Type B pancreatic cell (in vitro differentiated cells): ENCODE data around the gene SELENOH. TPM values are rescaled to one million over a fixed set of nuclear protein-coding genes. Genes with fewer than 3 reads are reported as not detected.

Experiments used
- DNase-seq: peaks from one replicate; pipeline ENCODE4 v3.0.0; 2021; ENCODE audit warnings: mixed read lengths; ENCODE audit not compliant: unreplicated experiment; ENCODE audit errors: extremely low spot score
- H3K27ac Mint-ChIP-seq: 2 replicates; pipeline ENCODE4 v1.8.0; 2021; ENCODE audit warnings: mild to moderate bottlenecking, mixed read lengths
- H3K27me3 Mint-ChIP-seq: 2 replicates; pipeline ENCODE4 v1.8.0; 2021; ENCODE audit warnings: mixed read lengths
- H3K36me3 Mint-ChIP-seq: 2 replicates; pipeline ENCODE4 v1.8.0; 2021; ENCODE audit warnings: mixed read lengths
- H3K4me1 Mint-ChIP-seq: one replicate; pipeline ENCODE4 v1.8.0; 2021; ENCODE audit warnings: mixed read lengths; ENCODE audit not compliant: unreplicated experiment
- H3K4me3 Mint-ChIP-seq: 2 replicates; pipeline ENCODE4 v1.8.0; 2021; ENCODE audit warnings: mild to moderate bottlenecking, mixed read lengths
- H3K9me3 Mint-ChIP-seq: 2 replicates; pipeline ENCODE4 v1.8.0; 2021; ENCODE audit warnings: mixed read lengths
- CTCF ChIP-seq: fragments of 200-600 bp; sonication (generic); conservative IDR thresholded peaks from 2 replicates; pipeline ENCODE4 v1.5.0; 2021; ENCODE audit warnings: antibody characterized with exemption, mild to moderate bottlenecking
- total RNA-seq: library from RNA; stranded (reverse); gene quantifications from 2 replicates; pipeline ENCODE4 v1.2.1, GENCODE V29; 2021; ENCODE audit warnings: low replicate concordance

SELENOH gene
- total RNA-seq, 1 donor from 2014 or later = 144 TPM

GRCh38 chr11:57785072-57785471, 43.8 kb downstream of the SELENOH start:
- no peaks in the 10 kb centered on the region for H3K27me3 Mint-ChIP-seq
- no peak for DNase-seq
- H3K36me3 Mint-ChIP-seq = peaks cover 30% of the 10 kb centered on the region
- peaks cover 50% of the 10 kb centered on the region for H3K4me1 Mint-ChIP-seq
- H3K27ac Mint-ChIP-seq = peak overlapping the region; percentile 84
- H3K9me3 Mint-ChIP-seq = no peaks in the 10 kb centered on the region
- no peak for TF ChIP-seq CTCF
- peak overlapping the region; percentile 44 for H3K4me3 Mint-ChIP-seq

- H3K27me3 Mint-ChIP-seq = no peaks in the 10 kb centered on the region
- DNase-seq = no peak
- peaks cover 46% of the 10 kb centered on the region for H3K4me1 Mint-ChIP-seq
- peak overlapping the region; percentile 91 for H3K27ac Mint-ChIP-seq
- no peaks in the 10 kb centered on the region for H3K9me3 Mint-ChIP-seq
- no peak for TF ChIP-seq CTCF
- H3K4me3 Mint-ChIP-seq = peak overlapping the region; percentile 49
- H3K36me3 Mint-ChIP-seq = peaks cover 35% of the 10 kb centered on the region
These were observed 45.1 kb downstream of the SELENOH start for GRCh38 chr11:57786436-57786835.

GRCh38 chr11:57787006-57787604, 45.8 kb downstream of the SELENOH start:
- H3K27ac Mint-ChIP-seq = peak overlapping the region; percentile 91

DNA sequence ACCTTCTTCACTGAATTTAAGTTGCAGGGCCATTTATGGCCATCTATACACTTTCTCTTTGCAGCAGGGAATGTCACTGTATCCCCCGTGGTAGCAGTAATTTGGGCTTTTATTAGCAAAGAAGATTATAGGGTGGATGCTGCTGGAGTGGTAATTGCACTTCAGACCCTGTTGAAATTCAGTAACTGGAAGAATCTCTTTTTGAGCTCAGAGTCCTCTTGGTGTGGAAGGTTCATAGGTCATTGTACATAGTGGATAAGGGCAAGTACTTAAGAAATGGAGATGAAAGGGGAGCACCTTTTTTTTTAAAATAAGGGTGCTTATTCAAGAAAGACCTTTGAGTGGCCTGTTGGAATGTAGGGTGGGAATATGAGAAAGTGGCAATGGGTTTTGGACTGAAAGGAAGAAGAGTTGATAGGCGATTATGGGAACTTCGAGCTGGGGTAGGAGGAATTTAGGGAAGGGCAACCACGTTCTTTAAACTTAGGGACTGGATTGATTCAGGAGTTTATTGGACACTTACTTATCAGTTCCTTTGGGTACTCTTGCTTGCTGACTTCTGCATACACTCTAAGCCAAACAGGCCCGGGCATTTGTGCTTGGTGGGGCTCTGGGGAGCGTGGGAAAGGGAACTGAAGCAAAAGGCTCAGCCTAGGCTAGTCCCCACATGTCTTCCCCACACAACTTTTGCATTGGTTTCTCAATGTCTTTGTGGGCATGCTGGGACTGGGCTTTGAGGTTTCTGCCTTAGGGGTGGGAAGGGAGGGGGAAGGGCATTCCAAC, 46.8 kb downstream of the SELENOH start:
- Mint-ChIP-seq H3K4me1 (peaks cover 51% of the 10 kb centered on the region), H3K4me3 (peak overlapping the region; percentile 49)

More at GRCh38 chr11:57787006-57787604, 45.8 kb downstream of the SELENOH start:
- TF ChIP-seq CTCF = no peak
- Mint-ChIP-seq H3K27me3 (no peaks in the 10 kb centered on the region), H3K4me3 (peak overlapping the region; percentile 49), H3K36me3 (peaks cover 36% of the 10 kb centered on the region), H3K4me1 (peaks cover 43% of the 10 kb centered on the region), H3K9me3 (peaks cover 3% of the 10 kb centered on the region)
- DNase-seq = no peak

GRCh38 chr11:57788703-57789088, 47.4 kb downstream of the SELENOH start:
- Mint-ChIP-seq H3K4me1 (peaks cover 52% of the 10 kb centered on the region), H3K27me3 (no peaks in the 10 kb centered on the region), H3K27ac (peak overlapping the region; percentile 91), H3K9me3 (peaks cover 5% of the 10 kb centered on the region), H3K4me3 (no peak overlapping the region), H3K36me3 (peaks cover 39% of the 10 kb centered on the region)
- no peak for TF ChIP-seq CTCF
- DNase-seq = no peak

More for the DNA sequence above, 46.8 kb downstream of the SELENOH start:
- Mint-ChIP-seq H3K36me3 (peaks cover 37% of the 10 kb centered on the region), H3K27me3 (no peaks in the 10 kb centered on the region), H3K9me3 (peaks cover 5% of the 10 kb centered on the region), H3K27ac (peak overlapping the region; percentile 91)
- no peak for DNase-seq
- no peak for TF ChIP-seq CTCF
